ENCODE results near the gene ZC3H10. TPM values are rescaled to one million over a fixed set of nuclear protein-coding genes. Genes with fewer than 3 reads are reported as not detected.

The ZC3H10 gene
- total RNA-seq, 1 experiment from 2014 or later, result 11.3 TPM

- TF ChIP-seq ZSCAN18 (CRISPR knock-in tag; IDR thresholded peaks at IDR 0.05) (no peak; the same call in 1 of the 2 replicates), ZBTB43 (CRISPR knock-in tag; IDR thresholded peaks at IDR 0.05) (no peak; the same call in 1 of the 2 replicates), ZNF281 (CRISPR knock-in tag; IDR thresholded peaks at IDR 0.05) (peak; percentile 70; the same call in 1 of the 2 replicates), HMGXB4 (CRISPR knock-in tag; IDR thresholded peaks at IDR 0.05) (peak; percentile 91), ZNF532 (CRISPR knock-in tag; IDR thresholded peaks at IDR 0.05; ENCODE audit: borderline replicate concordance) (peak; percentile 99), JUN (CRISPR knock-in tag; IDR thresholded peaks at IDR 0.05) (peak; percentile 36; the same call in 1 of the 2 replicates), ZNF317 (CRISPR knock-in tag; IDR thresholded peaks at IDR 0.05; ENCODE audit: borderline replicate concordance, low read depth) (no peak), FOXJ3 (CRISPR knock-in tag; IDR thresholded peaks at IDR 0.05; ENCODE audit: borderline replicate concordance) (peak; percentile 42; the same call in 1 of the 2 replicates), SMAD3 (CRISPR knock-in tag; IDR thresholded peaks at IDR 0.05; ENCODE audit: borderline replicate concordance) (no peak; the same call in 1 of the 2 replicates), ZNF423 (CRISPR knock-in tag; IDR thresholded peaks at IDR 0.05) (no peak; the same call in 1 of the 2 replicates), ATF1 (CRISPR knock-in tag; IDR thresholded peaks at IDR 0.05) (peak; percentile 98), NFE2L1 (CRISPR knock-in tag; IDR thresholded peaks at IDR 0.05) (0 out of 2 replicates have a peak, but pooled peaks have one; percentile 60), IRF2 (CRISPR knock-in tag; IDR thresholded peaks at IDR 0.05; ENCODE audit: borderline replicate concordance, low read depth) (no peak)
Measured at GRCh38 chr12:56117778-56118687, at the start of gene ZC3H10 (continued).

Measured in WTC11 (cell line).